NCI-H774 (cell line): ENCODE data around the gene ZNF189.
"Not testable (repeated sequence)": the region's sequence is repeated elsewhere in the genome, so short reads cannot be mapped to it uniquely, and the experiment has no call there.

Source experiments
- DNase-seq: peaks from one replicate; lab custom pipeline; 2025; lab: John Stamatoyannopoulos, UW

Gene ZNF189

DNA sequence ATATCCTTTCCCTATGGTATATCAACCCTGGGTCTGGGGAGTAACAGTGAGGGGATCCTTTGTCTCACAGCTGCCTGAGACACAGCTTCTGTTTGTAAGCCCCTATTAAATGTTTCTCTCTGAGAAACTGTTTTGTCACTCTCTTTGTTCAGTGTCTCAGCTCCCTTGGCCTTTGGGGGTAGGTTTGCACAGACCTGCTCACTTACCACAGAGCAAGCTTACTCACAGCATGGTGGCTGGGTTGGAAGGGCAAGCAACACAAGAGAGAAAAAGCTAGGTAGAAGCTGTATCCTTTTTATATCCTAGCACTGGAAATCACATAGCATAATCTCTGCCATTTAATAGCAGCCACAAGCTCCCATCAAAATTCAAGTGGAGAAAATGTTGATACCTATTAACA lies 18.4 kb upstream of the ZNF189 start:
- DNase-seq = no peak

DNA sequence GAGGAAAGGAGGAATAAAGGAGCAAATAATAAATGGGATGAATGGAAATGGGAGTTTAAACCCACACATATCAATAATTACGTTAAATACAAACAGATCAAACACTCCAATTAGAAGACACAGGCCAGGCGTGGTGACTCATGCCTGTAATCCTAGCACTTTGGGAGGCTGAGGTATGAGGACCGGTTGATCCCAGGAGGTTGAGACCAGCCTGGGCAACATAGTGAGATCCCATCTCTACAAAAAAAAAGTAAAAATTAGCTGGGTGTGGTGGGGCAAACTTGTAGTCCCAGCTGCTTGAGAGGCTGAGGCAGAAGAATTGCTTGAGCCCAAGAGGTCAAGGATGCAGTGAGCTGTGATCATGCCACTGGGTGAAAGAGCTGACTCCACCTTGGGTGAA lies 17.5 kb upstream of the ZNF189 start:
- DNase-seq = no peak

DNA sequence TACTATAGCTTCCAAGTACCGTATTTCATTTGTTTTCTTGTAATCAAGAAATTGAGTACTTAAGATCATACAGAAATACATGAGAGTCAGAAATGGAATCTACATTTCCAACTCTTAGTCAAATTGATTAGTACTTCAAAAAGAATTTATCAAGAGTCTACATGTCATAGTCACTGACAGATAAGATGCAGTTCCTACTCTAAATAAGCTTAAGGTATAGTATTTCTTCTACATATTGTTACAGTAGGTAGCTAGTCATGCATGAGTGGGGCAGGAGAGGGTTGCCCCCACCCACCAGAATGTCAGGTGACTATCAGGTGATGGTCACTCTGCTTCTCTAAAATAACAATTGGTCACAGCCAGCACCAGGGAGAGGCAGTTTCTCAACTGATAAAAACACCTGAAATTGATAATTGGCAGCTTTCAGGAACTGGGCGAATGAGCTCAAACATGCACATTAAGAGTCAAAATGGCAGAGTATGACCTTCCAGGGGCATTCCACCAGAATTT lies 16.8 kb upstream of the ZNF189 start:
- DNase-seq = no peak

DNA sequence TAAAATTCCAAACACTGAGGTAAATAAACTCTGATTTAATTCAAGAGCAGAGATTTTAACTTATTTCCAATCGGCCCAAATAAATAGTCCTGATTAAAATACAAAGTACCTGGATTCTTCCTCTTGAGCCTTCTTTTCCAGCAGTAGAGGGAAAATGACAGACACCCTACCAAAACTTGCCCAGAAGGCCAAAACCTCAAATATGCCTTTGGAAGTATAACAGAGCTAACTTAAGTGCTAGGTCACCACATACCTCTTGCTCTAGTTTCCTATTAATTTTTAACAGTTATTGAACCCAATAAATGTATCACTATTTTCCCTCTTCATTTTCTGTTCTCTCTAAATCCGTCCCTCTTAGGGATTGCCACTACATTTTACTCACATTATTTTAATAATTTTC lies 15.3 kb upstream of the ZNF189 start:
- DNase-seq = no peak

DNA sequence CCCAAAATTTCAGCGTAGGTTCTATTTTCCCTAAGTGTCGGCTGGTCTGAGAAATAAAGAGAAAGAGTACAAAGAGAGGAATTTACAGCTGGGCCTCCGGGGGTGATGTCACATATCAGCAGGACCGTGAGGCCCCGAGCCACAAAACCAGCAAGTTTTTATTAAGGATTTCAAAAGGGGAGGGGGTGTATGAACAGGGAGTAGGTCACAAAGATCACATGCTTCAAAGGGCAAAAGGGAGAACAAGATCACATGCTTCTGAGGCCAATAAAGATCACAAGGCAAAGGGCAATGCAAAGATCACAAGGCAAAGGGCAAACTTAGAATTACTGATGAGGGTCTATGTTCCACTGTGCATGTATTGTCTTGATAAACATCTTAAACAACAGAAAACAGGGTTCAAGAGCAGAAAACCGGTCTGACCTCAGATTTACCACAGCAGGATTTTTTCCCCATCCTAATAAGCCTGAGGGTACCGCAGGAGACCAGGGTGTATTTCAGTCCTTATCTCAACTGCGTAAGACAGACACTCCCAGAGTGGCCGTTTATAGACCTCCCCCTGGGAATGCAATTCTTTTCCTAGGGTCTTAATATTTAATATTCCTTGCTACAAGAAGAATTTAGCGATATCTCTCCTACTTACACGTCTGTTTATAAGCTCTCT lies 13.6 kb upstream of the ZNF189 start, which contains the start of gene BAAT:
BAAT (minus strand) TSS at position 134 of the 664 bp plus-strand sequence. CDS start 13,602 bp downstream, outside the sequence.
- DNase-seq = not testable (repeated sequence)

DNA sequence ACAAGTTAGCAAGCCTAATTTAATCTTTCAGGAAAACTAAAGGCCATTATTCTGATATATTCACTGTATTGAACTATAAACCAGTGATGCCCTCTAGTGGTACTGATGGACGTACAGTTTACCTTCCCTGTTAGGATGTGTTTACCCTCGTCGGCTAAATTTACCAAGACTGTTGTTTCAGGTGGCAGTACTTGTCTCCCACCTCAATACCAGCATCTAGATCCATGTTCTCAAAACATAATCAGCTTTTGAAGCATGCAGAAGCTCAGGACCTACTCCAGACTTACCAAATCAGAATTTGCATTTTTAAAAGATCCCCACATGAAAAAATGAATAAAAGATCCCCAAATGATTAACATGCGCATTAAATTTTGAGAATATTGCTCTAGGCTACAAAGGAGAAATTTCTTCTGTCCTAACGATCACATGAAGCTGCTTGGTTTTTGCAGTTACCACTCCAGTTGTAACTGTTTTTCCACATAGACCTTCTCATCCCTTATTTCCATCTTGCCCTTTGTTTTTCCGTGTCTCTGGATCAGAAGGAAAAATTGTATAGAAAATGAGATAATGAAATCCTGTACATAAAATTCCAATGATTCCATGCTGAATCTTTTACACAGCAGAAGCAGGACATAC lies 10.7 kb upstream of the ZNF189 start:
- DNase-seq = peak; percentile 57

DNA sequence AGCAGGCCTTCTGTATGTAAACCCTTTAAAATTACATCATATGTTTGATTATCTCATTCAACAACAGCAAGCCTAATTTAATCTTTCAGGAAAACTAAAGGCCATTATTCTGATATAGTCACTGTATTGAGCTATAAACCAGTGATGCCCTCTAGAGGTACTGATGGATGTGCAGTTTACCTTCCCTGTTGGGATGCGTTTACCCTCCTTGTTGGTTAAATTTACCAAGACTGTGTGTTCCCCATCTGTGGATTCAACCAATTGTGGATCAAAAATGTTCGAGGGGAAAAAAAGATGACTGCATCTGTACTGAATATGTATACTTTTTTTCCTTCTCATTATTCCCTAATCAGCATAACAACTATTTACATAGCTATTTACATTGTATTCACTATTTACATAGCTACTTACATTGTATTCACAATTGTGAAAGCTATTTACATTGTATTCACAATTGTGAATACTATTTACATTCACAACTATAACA lies 10.1 kb upstream of the ZNF189 start:
- peak; percentile 50 for DNase-seq

DNA sequence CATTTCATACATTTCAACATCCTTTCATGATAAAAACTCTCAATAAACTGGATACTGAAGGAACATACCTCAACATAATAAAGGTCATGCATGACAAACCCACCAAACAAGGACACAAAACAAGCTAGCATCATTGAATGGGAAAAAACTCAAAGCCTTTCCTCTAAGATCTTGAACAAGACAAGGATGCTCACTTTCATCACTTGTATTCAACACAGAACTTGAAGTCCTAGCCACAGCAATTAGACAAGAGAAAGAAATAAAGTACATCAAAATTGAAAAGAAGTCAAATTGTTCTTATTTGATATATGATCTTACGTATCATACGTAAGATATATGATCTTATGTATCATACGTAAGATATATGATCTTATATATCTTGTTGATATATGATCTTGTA lies 5.5 kb upstream of the ZNF189 start:
- no peak for DNase-seq

DNA sequence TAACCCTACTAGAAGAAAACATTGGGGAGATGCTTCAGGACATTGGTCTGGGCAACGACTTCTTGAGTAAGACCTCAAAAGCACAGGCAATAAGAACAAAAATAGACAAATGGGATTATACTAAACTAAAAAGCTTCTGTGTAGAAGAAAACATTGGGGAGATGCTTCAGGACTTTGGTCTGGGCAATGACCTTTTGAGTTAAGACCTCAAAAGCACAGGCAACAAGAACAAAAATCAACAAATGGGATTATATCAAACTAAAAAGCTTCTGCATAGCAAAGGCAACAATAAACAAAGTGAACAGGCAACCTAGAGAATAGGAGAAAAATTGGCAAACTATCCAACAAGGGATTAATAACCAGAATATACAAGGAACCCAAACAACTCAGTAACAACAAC lies 4.0 kb upstream of the ZNF189 start:
- DNase-seq = no peak

DNA sequence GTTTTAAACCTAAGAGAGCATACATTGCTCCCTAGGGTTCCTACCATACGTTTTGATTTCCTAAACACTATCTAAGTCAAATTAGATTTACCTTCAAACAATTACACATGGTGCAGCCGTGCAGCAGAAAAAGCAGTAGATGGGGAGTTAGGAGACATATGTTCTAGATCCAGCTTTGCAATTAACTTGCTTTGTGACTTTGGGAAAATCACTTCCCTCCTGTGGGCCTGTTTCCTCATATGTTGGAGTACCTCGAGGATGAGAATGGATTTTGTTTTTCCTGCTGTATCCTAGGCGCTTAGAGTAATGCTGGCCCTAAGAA lies 944 bp upstream of the ZNF189 start:
- DNase-seq = no peak

DNA sequence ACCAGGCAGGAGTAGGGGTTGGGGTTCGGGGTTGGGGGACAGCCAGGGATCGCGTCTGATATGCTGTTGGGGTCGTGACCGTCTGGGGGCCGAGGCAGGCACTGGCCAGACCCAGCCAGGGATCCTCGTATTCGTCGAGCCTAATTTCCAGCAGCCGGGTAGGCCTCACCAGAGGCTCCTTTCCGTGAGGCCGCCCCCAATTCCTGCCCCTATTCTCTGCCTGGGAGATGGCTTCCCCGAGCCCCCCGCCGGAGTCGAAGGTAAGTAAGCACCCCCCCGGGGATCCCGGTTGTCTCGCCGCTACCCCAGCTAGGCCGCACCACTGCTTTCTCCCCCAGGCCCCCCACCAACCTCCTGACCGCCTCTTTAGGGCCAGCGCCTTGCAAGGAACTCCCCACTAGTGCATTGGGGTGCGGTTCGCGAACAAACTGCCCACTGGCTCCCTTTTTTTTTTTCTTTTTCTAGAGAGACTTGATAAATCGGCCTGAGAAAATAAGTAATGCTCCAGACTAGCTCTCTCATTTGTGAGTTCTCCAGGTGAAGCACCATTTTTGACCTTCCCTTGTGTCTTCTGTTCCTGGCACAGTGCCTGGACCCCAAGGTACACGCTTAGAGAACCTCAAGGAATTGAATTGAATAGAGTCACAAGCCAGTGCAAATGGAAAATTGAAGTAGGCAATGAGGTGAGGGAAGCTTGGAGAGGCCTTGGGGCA lies 435 bp downstream of the ZNF189 start:
- no peak for DNase-seq

DNA sequence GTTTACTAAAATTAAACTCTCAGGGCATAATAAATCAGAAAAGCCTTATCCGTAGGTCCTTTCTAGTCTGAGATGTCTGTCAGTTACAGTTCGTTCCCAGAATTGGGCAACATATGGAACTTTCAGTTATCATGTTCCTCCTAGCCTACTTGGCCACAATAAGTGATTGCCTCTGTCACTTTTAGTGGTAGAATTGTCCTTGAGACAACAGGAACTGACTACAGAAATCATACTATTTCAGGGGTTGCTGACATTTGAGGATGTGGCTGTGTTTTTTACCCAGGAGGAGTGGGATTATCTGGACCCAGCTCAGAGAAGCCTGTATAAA lies 956 bp downstream of the ZNF189 start:
- no peak for DNase-seq

DNA sequence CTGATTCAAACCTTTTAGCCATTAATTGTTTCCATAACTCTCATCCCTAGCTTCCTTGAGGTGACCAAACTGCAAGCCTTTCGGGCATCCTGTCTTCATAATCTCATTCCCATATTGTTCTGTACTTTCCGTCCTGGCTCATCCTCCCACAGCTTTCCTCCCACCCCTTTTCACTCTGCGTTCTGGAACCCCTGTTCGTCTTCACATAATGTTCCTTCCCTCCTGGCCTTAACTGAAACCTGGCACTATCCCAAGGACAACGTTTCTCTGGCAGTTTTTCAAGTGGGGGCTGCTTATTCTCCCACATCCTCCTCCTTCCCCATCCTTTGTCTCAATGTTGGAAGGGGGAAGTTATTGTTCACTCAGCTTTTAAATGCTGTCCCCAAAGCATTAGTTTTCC lies 1.5 kb downstream of the ZNF189 start:
- no peak for DNase-seq

DNA sequence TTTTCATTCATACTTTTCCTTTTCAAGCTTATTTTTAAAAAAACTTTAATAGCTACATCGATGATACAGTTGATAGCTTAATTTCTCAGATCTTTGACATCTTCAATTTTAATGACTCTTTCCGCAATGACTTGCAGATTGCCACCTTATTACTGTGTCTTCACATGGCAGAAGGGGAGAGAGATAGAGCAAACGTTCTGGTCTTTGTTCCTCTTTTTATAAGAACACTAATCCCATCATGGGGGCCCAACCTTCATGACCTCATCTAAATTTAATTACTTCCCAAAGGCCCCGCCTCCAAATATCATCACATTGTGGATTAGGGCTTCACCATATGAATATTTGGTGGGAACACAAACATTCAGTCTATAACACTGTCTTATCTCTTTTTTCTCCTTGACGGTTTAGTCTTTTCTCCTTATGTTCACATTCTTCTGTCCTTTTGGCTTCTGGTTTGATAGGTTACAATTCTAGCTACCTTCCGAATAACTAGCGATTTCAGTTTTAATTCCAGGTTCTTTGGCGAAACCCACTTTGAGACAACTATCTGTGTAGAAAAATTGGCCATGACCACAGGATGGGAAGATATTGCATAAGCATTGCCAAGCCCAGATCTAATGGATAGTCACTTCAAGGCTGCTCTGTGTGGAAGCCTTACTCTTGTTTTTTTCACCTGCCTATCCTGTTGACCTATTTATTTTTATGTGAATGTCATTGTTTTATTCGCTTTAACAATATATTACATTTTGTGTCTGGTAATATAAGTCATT lies 5.0 kb downstream of the ZNF189 start:
- DNase-seq = no peak

DNA sequence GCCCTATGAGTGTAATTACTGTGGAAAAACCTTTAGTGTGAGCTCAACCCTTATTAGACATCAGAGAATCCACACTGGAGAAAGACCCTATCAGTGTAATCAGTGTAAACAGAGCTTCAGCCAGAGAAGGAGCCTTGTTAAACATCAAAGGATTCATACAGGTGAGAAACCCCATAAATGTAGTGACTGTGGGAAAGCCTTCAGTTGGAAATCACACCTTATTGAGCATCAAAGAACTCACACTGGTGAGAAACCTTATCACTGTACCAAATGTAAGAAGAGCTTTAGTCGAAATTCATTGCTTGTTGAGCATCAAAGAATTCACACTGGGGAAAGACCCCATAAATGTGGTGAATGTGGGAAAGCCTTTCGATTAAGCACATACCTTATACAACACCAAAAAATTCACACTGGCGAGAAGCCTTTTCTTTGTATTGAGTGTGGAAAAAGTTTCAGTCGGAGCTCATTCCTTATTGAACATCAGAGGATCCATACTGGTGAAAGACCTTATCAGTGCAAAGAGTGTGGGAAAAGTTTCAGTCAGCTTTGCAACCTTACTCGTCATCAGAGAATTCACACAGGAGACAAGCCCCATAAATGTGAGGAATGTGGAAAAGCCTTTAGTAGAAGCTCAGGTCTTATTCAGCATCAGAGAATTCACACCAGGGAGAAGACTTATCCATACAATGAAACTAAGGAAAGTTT lies 9.9 kb downstream of the ZNF189 start:
- no peak for DNase-seq

DNA sequence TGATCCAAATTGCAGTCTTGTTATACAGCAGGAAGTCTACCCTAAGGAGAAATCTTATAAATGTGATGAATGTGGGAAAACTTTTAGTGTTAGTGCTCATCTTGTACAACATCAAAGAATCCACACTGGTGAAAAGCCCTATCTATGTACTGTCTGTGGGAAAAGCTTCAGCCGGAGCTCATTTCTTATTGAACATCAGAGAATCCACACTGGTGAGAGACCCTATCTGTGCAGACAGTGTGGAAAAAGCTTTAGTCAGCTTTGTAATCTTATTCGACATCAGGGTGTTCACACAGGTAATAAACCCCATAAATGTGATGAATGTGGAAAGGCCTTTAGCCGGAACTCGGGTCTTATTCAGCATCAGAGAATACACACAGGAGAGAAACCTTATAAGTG lies 10.4 kb downstream of the ZNF189 start:
- no peak for DNase-seq

DNA sequence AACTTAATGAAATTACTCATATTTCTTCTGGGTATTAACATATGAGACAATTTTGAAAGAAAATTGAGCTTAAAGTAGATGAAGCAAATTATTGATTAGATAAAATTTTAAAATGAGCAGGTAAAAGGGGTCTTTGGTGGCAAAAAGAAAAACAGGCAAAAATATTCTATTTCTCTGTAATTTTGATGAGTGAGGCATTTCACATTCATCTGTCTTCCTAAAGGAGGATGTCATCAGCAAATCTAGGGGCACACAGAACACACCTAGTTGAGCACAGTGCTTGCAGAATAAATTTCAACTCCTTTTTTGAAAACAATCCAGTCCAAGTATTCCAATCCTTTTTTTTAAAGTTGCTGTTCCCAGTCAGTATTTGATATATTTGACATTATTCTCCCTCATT lies 16.2 kb downstream of the ZNF189 start:
- no peak for DNase-seq

DNA sequence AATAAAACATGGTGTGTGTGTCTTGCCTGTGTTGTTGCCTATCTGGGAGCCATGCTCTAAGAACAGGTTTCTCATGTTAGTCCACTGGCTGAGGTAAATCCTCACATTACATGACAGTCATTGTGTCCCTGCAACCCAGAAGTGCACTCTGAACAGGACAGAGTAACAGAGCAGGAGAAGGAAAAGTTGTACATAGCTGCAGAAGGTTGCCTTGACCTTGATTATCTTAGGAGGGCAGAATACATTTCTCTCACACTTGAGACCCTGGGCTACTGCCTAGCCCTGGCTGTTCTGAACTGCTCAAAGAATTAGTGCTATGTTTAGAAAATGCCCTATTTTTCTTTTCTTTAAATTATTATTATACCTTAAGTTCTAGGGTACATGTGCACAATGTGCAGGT lies 16.9 kb downstream of the ZNF189 start:
- no peak for DNase-seq

DNA sequence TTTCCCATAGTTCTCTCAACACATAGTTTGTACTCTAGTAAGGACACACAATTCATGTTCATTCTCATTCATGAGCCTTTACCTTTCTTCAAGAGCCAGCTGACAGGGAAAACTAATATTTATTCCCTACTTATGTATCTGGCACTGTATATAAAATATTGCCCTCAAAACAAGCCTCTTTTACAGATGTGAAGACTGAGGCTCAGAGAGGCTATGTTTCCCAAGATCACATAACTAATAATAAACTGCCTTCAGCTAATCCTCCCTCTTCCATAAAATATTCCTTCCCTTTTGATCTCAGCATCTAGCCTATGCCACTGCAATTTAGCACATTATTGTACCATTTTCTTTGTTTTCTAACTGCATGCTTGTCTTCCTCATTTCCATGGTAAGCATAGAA lies 18.7 kb downstream of the ZNF189 start:
- DNase-seq = no peak

DNA sequence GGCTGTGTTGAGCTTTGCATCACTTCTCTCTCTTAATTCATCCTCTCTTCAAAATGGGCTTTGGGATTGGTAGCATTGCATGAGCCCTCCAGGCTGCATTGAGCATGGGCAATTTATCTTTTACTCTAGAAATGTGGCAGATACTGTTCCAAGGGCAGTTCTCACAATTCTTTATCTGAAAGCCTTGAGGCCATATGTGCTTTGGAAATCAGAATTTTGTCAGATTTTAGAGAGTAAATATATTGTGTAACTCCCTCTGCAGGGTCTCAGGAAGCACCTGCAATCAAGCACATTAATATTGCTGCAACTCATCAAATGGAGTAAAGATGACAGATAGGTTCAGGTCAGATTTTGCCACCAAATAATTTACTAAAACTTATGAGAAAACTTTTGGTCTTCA lies 19.3 kb downstream of the ZNF189 start:
- no peak for DNase-seq

DNA sequence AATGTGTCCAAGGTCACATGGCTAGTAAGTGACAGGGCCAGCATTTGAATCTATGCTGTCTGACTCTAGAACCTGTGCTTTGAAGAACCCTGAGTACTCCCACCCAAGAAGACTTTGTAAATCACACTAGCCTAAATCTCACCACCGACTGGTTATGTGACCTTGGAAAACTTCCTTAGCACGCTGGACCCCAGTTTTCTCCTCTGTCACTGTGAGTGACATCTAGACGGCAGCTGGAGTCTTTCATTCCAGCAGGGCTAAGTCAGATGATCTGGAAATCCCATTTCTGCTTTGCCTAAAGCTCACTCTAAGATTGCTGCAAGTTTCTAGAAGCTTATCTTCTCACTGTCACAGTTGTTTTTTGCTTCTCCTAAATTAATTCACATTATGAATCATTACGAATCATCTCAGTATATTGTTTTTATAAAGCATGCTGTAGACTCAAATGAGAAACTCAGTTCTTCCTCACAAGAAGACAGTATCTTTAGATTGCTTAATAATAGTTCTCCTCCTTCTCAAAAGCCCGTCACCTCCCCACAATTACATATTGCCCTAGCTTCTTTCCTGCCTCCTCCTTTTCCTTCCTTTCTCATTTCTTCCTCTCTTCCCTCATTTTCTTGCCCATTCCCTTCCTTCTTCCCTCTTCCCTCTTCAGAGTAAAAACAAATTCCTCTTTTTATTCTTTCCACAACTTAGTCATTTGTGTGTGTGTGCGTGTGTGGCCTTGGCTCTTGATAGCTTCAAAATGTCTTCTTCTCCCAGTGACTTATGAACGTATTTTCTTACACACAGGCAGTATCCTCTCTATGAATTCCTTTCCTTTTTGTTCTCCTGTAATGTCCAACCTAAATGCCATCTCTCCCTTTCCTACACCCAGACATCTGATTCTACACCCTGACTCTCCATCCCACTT lies 20.1 kb downstream of the ZNF189 start:
- no peak for DNase-seq
